ENCODE data around the gene SYNE2.

DNA sequence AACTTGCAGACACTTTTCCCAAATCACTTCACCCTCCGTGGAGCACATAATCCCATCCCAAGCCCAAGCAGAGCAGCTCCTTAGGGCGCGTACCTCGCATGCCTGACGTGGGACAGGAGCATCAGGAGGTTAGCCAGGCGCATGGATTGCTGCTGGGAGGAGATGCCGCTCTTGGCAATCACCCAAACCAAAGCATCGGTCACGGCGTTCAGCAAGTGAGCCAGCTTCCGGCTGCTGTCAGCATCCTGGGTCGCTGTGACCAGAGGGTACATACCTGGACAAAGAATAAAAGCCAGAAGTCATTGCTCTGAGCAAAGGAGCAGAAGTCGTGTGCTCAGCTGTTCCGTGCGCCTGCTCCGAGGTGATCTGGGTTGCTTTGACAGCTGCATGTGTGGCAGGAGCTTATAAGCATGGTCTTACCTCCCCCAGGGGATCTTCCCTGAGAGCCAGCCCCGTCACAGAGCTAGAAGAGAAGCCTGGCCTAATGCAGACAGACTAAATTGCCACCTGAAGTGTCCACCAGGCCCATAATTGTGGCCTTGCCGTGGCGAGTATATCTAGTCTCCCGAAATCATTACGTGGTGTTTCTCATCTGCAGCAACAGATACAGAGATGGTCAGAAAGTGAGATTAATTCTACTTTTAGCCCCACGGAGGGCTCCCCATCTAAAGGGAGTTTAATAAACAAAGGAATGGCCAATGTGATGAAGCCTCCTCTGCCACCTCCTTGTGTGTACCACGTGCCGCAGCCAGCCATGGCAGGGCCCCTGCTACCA, 382.3 kb downstream of the SYNE2 start:
- TF ChIP-seq, protein P1, sequence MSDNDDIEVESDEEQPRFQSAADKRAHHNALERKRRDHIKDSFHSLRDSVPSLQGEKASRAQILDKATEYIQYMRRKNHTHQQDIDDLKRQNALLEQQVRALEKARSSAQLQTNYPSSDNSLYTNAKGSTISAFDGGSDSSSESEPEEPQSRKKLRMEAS (IDR thresholded peaks at IDR 0.05; ENCODE audit: low read depth, low read length) = no peak
- TF ChIP-seq, protein P2, sequence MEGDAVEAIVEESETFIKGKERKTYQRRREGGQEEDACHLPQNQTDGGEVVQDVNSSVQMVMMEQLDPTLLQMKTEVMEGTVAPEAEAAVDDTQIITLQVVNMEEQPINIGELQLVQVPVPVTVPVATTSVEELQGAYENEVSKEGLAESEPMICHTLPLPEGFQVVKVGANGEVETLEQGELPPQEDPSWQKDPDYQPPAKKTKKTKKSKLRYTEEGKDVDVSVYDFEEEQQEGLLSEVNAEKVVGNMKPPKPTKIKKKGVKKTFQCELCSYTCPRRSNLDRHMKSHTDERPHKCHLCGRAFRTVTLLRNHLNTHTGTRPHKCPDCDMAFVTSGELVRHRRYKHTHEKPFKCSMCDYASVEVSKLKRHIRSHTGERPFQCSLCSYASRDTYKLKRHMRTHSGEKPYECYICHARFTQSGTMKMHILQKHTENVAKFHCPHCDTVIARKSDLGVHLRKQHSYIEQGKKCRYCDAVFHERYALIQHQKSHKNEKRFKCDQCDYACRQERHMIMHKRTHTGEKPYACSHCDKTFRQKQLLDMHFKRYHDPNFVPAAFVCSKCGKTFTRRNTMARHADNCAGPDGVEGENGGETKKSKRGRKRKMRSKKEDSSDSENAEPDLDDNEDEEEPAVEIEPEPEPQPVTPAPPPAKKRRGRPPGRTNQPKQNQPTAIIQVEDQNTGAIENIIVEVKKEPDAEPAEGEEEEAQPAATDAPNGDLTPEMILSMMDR (IDR thresholded peaks at IDR 0.05; ENCODE audit: low read depth, low read length) = no peak
- no peak for TF ChIP-seq POLR2A (IDR thresholded peaks at IDR 0.05; ENCODE audit: extremely low read depth, insufficient read length)

All from NB4 (cell line).